ENCODE measurements around the gene EFNB3.

DNA sequence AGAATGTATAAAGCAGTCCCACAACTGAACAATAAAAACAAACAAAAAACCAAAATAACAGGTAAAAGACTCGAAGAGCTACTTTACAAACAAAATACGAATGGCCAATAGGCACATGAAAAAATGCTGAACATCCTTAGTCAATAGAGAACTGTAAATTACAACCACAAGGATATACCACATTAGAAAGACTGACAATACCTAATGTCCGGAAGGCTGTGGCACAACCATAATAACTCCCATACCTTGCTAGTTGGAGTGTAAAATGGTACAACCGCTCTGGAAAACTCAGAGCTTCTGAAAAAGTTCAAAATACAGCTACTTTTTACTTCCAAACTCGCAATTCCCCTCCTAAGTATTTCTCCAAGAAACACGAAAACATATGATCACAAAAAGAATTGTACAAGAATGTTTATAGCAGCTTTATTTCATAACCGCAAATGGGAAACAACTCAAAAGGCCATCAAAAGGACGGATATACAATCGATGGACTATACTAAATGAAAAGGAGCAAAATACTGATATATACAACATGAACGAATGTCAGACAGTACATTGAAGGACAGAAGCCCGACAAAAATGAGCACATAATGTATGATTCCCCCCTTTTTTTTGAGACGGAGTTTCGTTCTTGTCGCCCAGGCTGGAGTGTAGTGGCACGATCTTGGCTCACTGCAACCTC is 20.0 kb upstream of the EFNB3 start:
- TF ChIP-seq POLR2AphosphoS2 (conservative IDR thresholded peaks at IDR 0.05; ENCODE audit: low read length) (0 out of 2 replicates have a peak, but pooled peaks have one; percentile 41), RAD21 (conservative IDR thresholded peaks at IDR 0.05 in 1 of 2, IDR thresholded peaks at IDR 0.05 in 1 of 2) (no peak), CEBPB (IDR thresholded peaks at IDR 0.05) (no peak), CHD2 (IDR thresholded peaks at IDR 0.05; ENCODE audit: low read length, partially characterized antibody) (no peak), PHF8 (IDR thresholded peaks at IDR 0.05; ENCODE audit: borderline replicate concordance, low read depth) (no peak)
- TF ChIP-seq, protein P1, sequence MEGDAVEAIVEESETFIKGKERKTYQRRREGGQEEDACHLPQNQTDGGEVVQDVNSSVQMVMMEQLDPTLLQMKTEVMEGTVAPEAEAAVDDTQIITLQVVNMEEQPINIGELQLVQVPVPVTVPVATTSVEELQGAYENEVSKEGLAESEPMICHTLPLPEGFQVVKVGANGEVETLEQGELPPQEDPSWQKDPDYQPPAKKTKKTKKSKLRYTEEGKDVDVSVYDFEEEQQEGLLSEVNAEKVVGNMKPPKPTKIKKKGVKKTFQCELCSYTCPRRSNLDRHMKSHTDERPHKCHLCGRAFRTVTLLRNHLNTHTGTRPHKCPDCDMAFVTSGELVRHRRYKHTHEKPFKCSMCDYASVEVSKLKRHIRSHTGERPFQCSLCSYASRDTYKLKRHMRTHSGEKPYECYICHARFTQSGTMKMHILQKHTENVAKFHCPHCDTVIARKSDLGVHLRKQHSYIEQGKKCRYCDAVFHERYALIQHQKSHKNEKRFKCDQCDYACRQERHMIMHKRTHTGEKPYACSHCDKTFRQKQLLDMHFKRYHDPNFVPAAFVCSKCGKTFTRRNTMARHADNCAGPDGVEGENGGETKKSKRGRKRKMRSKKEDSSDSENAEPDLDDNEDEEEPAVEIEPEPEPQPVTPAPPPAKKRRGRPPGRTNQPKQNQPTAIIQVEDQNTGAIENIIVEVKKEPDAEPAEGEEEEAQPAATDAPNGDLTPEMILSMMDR (IDR thresholded peaks at IDR 0.05): no peak
- TF ChIP-seq, protein P2, sequence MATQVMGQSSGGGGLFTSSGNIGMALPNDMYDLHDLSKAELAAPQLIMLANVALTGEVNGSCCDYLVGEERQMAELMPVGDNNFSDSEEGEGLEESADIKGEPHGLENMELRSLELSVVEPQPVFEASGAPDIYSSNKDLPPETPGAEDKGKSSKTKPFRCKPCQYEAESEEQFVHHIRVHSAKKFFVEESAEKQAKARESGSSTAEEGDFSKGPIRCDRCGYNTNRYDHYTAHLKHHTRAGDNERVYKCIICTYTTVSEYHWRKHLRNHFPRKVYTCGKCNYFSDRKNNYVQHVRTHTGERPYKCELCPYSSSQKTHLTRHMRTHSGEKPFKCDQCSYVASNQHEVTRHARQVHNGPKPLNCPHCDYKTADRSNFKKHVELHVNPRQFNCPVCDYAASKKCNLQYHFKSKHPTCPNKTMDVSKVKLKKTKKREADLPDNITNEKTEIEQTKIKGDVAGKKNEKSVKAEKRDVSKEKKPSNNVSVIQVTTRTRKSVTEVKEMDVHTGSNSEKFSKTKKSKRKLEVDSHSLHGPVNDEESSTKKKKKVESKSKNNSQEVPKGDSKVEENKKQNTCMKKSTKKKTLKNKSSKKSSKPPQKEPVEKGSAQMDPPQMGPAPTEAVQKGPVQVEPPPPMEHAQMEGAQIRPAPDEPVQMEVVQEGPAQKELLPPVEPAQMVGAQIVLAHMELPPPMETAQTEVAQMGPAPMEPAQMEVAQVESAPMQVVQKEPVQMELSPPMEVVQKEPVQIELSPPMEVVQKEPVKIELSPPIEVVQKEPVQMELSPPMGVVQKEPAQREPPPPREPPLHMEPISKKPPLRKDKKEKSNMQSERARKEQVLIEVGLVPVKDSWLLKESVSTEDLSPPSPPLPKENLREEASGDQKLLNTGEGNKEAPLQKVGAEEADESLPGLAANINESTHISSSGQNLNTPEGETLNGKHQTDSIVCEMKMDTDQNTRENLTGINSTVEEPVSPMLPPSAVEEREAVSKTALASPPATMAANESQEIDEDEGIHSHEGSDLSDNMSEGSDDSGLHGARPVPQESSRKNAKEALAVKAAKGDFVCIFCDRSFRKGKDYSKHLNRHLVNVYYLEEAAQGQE (IDR thresholded peaks at IDR 0.05): no peak
- TF ChIP-seq, protein P3, sequence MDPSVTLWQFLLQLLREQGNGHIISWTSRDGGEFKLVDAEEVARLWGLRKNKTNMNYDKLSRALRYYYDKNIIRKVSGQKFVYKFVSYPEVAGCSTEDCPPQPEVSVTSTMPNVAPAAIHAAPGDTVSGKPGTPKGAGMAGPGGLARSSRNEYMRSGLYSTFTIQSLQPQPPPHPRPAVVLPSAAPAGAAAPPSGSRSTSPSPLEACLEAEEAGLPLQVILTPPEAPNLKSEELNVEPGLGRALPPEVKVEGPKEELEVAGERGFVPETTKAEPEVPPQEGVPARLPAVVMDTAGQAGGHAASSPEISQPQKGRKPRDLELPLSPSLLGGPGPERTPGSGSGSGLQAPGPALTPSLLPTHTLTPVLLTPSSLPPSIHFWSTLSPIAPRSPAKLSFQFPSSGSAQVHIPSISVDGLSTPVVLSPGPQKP (IDR thresholded peaks at IDR 0.05; ENCODE audit: low read depth, low read length): no peak
- TF ChIP-seq, protein P4, sequence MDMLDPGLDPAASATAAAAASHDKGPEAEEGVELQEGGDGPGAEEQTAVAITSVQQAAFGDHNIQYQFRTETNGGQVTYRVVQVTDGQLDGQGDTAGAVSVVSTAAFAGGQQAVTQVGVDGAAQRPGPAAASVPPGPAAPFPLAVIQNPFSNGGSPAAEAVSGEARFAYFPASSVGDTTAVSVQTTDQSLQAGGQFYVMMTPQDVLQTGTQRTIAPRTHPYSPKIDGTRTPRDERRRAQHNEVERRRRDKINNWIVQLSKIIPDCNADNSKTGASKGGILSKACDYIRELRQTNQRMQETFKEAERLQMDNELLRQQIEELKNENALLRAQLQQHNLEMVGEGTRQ (IDR thresholded peaks at IDR 0.05): no peak
